ENCODE data around the gene LMAN1.

DNA sequence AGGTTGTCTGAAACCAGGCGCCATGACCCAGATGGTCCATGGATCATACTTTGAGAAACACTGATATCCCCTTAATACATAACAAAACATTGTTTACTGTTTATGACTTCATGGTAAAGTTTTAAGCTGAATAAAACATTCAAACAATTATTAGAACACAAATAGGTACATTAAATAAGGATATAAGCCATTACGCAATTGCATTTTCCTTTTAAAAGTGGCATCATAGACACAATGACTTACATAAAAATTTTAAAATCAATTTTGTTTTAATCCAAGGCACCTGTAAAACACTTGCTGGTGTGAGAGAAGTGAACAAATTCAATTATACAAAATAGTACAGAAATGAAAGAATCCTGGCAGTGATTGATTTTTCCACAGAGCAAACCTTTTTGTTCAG, 30.4 kb downstream of the LMAN1 start:
- TF ChIP-seq, protein P1, sequence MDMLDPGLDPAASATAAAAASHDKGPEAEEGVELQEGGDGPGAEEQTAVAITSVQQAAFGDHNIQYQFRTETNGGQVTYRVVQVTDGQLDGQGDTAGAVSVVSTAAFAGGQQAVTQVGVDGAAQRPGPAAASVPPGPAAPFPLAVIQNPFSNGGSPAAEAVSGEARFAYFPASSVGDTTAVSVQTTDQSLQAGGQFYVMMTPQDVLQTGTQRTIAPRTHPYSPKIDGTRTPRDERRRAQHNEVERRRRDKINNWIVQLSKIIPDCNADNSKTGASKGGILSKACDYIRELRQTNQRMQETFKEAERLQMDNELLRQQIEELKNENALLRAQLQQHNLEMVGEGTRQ (IDR thresholded peaks at IDR 0.05; ENCODE audit: low read depth, low read length), result no peak
- TF ChIP-seq CTCF (conservative IDR thresholded peaks at IDR 0.05; ENCODE audit: low read depth, low read length), result no peak
- TF ChIP-seq CEBPB (IDR thresholded peaks at IDR 0.05; ENCODE audit: low read depth, low read length), result peak; percentile 74
- TF ChIP-seq POLR2A (IDR thresholded peaks at IDR 0.05; ENCODE audit: low read depth, low read length), result no peak
- no peak for TF ChIP-seq BHLHE40 (IDR thresholded peaks at IDR 0.05; ENCODE audit: low read depth, low read length)
- TF ChIP-seq FOS (IDR thresholded peaks at IDR 0.05; ENCODE audit: low read depth, low read length), result no peak
- no peak for TF ChIP-seq MXI1 (IDR thresholded peaks at IDR 0.05; ENCODE audit: borderline replicate concordance, low read depth, low read length)
- no peak for TF ChIP-seq RCOR1 (IDR thresholded peaks at IDR 0.05; ENCODE audit: insufficient replicate concordance, low read length)
- no peak for TF ChIP-seq ELK1 (IDR thresholded peaks at IDR 0.05; ENCODE audit: borderline replicate concordance, low read depth, low read length)
- TF ChIP-seq RAD21 (IDR thresholded peaks at IDR 0.05; ENCODE audit: low read length), result no peak
- no peak for TF ChIP-seq SMC3 (IDR thresholded peaks at IDR 0.05; ENCODE audit: low read depth, low read length)
